ENCODE data around the gene RPRD1B.

- TF ChIP-seq CTCF (IDR thresholded peaks at IDR 0.05; ENCODE audit: borderline replicate concordance, extremely low read depth, low read length, poor library complexity, severe bottlenecking) (no peak), EZH2 (IDR thresholded peaks at IDR 0.05; ENCODE audit: borderline replicate concordance, low read depth, low read length, severe bottlenecking) (no peak)
These were observed 98.1 kb downstream of the RPRD1B start for GRCh38 chr20:38131588-38132121.

Data from DND-41 (cell line).